Measurements from ENCODE around the gene PRDX2.

PRDX2 gene

DNA sequence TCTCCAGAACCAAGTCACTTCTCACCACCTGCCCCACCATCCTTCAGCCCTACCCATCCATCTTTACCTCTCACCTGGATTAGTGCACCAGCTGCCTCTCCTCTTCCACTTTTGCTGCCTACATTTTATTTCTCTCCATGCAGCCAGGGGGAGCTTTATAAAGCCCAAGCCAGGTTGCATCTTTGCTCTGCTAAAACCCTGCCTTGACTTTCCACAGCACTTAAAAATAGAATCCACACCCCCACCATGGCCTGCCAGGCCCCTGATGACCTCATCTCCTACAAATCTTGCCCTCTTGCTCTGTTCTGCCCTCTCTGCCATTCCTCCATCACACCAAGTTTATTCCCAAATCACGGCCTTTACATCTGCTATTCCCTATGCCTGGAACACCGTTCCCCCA lies 28.0 kb downstream of the PRDX2 start:
- TF ChIP-seq POLR2A (IDR thresholded peaks at IDR 0.05; ENCODE audit: low read length) (no peak), GATA1 (IDR thresholded peaks at IDR 0.05; ENCODE audit: low read depth, low read length) (no peak)

DNA sequence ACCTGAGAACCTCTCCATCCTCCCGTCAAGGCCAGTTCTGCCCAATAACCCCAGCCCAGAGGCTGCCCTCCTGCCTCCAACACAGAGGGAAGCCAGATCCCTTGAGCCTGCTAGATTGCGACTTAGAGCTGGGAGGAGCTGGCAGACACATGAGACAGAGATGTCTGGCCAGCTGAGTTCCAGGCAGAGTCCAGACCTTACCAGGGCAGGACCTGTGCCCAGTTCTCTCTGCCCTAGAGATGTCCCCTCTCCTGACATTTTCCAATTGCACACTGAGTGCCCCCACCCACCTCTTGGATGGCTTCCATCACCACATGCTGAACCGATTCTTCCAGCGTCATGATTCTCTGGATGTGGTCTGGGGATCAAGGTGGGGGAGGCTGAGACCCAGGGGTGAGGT lies 29.3 kb downstream of the PRDX2 start:
- TF ChIP-seq POLR2A (IDR thresholded peaks at IDR 0.05; ENCODE audit: low read length), result no peak
- no peak for TF ChIP-seq GATA1 (IDR thresholded peaks at IDR 0.05; ENCODE audit: low read depth, low read length)
- DNase-seq, result no peak

More for the DNA sequence above, 28.0 kb downstream of the PRDX2 start:
- peak; percentile 59 to 60 for DNase-seq

DNA sequence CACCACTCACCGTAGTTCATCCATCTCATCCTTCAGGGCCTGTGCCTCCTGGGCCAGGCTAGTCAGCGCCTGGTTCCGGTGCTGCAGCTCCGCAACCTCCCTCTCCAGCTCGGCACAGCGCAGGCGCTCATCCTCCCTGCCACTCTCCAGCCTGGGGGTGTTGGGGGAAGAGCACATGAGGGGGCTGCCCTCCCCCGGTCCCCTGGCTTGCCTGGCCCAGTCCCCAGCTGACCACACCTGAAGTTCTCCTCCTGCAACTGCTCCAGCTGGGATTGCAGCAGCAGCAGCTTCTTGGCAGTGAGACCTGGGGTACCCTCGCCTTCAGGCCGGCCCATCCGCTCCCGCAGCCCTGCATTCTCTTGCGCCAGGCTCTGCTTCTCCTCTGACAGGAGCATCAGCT lies 30.7 kb downstream of the PRDX2 start:
- no peak for TF ChIP-seq GATA1 (IDR thresholded peaks at IDR 0.05; ENCODE audit: low read depth, low read length)
- TF ChIP-seq POLR2A (IDR thresholded peaks at IDR 0.05; ENCODE audit: low read length), result no peak
- DNase-seq, result no peak

DNA sequence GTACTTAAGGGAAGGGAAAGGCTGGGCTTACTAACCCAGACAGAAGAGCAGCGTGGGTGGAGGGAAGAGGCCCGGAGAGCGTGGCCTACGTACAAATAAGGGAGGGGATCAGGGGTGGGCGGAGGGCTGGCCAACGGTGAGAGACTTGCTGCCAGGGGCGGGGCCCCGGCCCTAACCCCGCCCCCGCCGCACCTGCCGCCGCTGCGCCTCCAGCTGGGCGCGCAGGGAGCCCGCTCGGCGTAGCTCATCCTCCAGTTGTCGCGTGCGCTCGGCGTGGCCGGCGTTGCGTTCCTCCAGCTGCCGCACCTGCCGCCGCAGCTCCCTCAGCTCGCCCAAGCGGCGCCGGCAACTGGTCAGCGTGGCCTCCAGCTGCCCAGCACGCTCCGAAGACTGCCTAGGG lies 31.9 kb downstream of the PRDX2 start:
- DNase-seq, result peak; percentile 58 to 64
- TF ChIP-seq GATA1 (IDR thresholded peaks at IDR 0.05; ENCODE audit: low read depth, low read length), result no peak
- TF ChIP-seq POLR2A (IDR thresholded peaks at IDR 0.05; ENCODE audit: low read length), result no peak

DNA sequence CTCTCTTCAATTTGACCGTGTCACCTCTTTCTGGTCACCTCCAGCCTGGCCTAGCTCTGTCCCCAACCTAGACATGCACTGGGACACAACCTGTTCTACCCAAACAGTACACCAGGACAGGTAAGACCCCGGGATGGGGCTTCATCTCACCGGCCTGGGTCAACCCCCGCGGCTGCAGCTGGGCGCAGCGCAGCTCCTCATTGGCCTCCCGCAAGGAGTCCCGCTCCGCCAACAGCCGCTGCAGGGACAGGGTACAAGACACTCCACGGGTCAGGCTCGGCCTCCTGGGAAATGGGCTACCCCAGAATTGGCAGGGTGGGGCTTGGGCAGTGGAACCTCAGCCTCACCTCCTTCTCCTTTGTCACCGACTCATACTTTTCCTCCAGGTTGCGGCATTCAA lies 33.9 kb downstream of the PRDX2 start:
- TF ChIP-seq POLR2A (IDR thresholded peaks at IDR 0.05; ENCODE audit: low read length), result no peak
- TF ChIP-seq GATA1 (IDR thresholded peaks at IDR 0.05; ENCODE audit: low read depth, low read length), result no peak
- DNase-seq, result no peak

DNA sequence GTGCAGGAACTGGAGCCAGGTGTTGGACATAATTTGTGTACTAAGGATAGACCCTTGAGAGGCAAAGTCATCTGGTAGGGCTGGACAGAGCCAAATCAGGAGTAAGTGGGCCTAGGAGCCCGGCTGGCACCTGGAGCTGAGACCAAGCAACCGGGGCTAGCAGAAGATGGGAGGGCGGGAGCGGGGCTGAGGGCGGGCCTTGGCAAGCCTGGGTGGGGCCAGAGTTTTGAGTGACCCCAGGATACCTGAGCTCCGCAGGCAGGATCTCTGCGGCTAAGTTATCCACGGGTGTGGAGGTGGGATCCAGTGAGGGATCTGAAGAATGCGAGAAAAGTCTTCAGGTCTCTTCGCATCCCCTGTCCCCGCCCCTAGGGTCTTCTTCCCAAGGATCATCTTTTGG lies 34.5 kb downstream of the PRDX2 start:
- no peak for DNase-seq
- TF ChIP-seq GATA1 (IDR thresholded peaks at IDR 0.05; ENCODE audit: low read depth, low read length) (no peak), POLR2A (IDR thresholded peaks at IDR 0.05; ENCODE audit: low read length) (no peak)

DNA sequence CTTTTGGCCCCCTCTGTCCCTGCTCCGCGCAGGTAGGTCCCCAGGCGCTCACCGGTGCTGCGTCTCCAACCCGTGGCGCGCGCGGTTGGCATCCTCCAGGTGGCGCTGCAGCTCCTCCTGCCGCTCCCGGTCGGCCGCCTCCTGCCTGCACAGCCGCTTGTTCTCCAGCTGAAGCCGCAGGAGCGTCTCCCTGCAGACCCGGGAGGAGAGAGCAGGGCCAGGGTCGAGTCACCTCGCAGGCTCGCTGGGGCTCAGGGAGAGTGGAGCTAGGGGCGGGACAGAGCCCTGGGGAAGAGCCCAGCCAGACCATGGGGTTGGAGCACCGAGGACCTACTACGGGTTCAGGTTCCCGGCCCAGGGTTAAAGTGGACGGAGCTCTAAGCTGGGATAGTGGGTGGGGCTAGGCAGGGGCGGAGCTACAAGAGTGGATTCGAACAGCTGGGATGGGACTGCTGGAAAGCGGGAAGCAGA lies 35.5 kb downstream of the PRDX2 start:
- TF ChIP-seq GATA1 (IDR thresholded peaks at IDR 0.05; ENCODE audit: low read depth, low read length) (no peak), POLR2A (IDR thresholded peaks at IDR 0.05; ENCODE audit: low read length) (no peak)
- peak; percentile 84 to 92 for DNase-seq

DNA sequence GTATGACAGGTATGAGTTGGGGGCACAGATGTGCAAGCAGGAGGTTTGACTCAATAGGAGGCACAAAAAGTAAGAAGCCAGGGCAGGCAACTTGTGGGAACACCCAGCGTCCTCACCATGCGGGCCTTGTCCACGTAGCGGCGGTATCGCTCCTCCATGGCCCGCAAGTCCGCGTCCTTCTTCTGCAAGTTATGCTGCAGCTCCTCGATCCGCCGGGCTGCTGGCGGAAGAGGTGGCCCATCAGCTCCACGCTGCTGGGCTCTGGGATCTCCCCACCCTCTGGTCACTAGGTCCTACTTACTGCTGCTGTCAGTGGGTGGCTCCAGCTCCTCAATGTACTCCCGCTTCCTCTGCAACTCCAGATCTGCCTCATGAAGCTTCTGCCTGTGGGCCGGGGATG lies 36.9 kb downstream of the PRDX2 start:
- DNase-seq, result no peak
- TF ChIP-seq POLR2A (IDR thresholded peaks at IDR 0.05; ENCODE audit: low read length) (no peak), GATA1 (IDR thresholded peaks at IDR 0.05; ENCODE audit: low read depth, low read length) (no peak)

DNA sequence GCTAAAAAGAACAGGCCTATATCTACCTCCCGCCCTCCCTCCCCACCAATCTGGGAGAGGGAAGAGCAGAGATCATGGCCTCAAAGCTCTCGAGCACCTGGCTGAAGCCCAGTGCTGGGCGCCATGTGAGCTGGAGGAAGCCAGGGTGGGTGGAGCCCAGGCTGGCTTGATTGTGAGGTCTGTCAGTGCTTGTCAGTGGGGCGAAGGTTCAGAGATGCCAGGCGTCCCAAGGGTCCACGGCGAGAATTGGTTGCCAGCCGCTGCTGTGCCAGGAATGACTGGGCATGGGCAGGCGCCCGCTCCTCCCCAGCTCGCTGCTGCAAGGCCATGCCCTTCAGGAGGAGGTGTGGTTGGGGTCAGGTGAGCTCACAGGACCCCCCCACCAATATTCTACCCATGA lies 38.5 kb downstream of the PRDX2 start:
- no peak for DNase-seq

DNA sequence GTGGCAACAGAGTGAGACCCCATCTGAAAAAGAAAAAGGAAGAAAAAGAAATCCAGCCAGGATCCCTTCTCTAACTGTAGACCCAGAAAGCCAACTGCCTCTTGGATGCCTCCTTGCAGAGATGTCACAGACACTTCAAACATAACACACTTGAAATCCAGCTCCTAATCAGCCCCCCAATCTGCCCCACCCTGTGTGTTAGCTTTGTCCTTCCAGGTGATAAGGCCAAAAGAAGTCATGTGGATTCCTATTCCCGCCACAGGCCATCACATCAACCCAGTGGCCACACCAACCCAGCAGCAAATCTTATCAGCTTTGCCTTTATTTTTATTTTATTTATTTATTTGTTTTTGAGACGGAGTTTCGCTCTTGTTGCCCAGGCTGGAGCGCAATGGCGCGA lies 41.9 kb downstream of the PRDX2 start:
- peak in 1 of 2 experiments; percentile 51 for DNase-seq
- TF ChIP-seq GATA1 (IDR thresholded peaks at IDR 0.05; ENCODE audit: low read depth, low read length), result no peak
- no peak for TF ChIP-seq POLR2A (IDR thresholded peaks at IDR 0.05; ENCODE audit: low read length)

More for the DNA sequence above, 38.5 kb downstream of the PRDX2 start:
- TF ChIP-seq POLR2A (IDR thresholded peaks at IDR 0.05; ENCODE audit: low read length), result no peak
- no peak for TF ChIP-seq GATA1 (IDR thresholded peaks at IDR 0.05; ENCODE audit: low read depth, low read length)

DNA sequence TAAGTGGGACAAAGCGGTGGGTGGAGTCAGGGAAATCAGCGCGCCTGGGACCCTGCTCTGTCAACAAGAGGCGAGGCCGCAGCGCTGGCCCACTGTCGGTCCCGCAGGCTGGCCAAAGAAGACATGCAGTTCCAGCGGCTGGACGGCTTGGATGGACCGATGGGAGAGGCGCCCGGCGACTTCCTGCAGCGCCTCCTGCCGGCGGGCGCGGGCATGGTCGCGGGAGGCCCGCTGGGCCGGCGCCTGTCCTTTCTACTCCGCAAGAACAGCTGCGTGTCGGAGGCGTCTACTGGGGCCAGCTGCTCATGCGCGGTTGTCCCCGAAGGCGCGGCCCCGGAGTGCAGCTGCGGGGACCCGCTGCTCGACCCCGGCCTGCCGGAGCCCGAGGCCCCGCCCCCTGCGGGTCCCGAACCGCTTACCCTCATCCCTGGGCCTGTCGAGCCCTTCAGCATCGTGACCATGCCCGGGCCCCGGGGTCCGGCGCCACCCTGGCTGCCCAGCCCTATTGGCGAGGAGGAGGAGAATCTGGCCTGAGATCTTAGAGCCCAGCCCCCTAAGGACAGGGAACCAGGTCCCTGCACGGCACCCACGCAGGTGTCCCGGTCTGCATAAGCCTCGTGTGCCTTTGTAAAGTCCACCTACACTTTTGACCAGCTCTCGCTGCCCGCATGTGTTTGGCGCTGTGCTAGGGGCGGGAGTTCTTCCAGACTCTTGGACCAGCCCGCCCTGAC lies 43.9 kb downstream of the PRDX2 start:
- TF ChIP-seq GATA1 (IDR thresholded peaks at IDR 0.05; ENCODE audit: low read depth, low read length) (no peak), POLR2A (IDR thresholded peaks at IDR 0.05; ENCODE audit: low read length) (no peak)
- peak; percentile 83 to 86 for DNase-seq

DNA sequence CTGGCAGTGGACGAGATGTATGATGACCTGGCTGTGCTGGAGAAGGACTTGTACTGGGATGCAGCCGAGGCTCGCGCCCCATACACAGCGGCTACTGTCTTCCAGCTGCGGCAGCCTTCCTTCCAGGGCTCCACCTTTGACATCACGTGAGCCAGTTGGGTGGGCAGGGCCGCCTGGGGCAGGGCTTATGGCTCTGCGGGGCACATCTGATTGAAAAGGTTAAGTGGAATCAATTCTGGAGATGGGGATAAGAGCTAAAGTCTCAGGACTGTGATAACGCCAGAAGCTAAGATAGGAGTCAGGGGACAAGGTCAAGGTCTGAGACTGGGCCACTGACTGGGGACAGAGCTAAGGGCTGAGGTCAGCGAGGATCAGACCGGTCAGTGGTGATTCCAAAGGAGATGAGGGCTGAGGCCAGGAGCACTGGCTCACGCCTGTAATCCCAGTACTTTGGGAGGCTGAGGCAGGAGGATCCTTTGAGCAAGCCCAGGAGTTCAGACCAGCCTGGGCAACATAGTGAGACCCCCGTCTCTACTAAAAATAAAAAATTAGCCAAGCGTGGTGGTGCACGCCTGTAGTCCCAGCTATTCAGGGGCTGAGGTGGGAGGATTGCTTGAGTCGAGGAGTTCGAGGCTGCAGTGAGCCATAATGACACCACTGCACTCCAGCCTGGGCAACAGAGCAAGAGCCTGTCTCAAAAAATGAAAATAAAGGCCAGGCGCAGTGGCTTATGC lies 45.3 kb downstream of the PRDX2 start:
- no peak for TF ChIP-seq POLR2A (IDR thresholded peaks at IDR 0.05; ENCODE audit: low read length)
- TF ChIP-seq GATA1 (IDR thresholded peaks at IDR 0.05; ENCODE audit: low read depth, low read length), result no peak
- no peak for DNase-seq

DNA sequence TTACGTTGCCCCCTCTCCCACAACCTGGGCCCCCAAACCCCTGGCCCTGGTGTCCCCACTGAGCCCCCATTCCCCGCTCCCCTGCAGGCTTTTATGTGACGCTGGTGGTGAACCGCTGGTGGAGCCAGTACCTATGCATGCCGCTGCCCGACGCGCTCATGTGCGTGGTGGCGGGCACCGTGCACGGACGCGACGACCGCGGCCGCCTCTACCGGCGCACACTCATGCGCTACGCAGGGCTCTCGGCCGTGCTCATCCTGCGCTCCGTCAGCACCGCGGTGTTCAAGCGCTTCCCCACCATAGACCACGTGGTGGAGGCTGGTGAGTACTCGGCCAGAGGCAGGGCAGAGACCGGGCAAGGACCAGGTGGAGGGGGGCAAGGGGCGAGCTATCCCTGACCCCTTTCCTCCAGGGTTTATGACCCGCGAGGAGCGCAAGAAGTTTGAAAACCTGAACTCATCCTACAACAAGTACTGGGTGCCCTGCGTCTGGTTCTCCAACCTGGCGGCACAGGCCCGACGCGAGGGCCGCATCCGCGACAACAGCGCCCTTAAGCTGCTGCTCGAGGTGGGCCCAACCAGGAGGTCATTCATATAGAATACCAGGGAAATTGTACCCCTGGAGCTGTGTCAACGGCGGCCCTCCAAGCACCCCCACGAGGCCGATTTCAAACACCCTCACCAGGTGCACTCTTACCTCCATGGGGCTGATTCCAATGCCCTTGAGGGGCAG lies 47.0 kb downstream of the PRDX2 start:
- TF ChIP-seq GATA1 (IDR thresholded peaks at IDR 0.05; ENCODE audit: low read depth, low read length), result no peak
- TF ChIP-seq POLR2A (IDR thresholded peaks at IDR 0.05; ENCODE audit: low read length), result no peak
- DNase-seq, result no peak
